ENCODE results near the gene CLIP2.

CLIP2 gene

GRCh38 chr7:74267756-74268565 lies 21.2 kb upstream of the CLIP2 start:
- intact Hi-C loops (cut with DNase I): no loop called here
- DNase-seq: no peak

DNA sequence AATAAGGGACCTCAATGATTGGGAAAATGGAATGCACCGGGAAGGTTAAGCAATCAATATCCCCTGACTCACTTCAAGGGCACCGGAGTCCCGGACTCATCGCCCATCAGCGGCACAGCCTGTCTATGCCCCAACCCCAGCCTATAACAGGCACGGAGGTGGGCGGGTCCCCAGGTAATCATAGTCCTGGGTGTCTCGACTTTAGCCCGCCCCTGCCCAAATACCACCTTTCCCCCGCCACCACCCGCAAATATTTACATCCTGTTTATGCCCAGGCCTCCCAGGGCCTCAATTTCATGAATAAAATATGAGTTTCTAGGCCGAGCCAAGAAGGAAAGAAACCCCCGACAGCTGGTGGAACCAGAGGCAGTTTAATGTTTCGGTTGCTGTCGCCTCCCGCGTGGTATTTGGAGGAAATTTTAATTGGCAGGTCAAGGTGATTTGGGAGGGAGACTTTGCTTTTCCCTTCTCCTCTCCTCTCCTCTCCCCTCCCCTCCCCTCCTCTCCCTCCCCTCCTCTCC lies 19.4 kb upstream of the CLIP2 start:
- peak in 41 of 42 donors; percentile 37 to 89 (median 73) for DNase-seq
- intact Hi-C loops (cut with DNase I): no loop called here

GRCh38 chr7:74271742-74272141 lies 17.5 kb upstream of the CLIP2 start:
- DNase-seq: no peak
- intact Hi-C loops (cut with DNase I): no loop called here

GRCh38 chr7:74272305-74273038 lies 16.7 kb upstream of the CLIP2 start:
- intact Hi-C loops (cut with DNase I): no loop called here
- peak in 38 of 42 donors; percentile 20 to 75 (median 56) for DNase-seq

- intact Hi-C loops (cut with DNase I): no loop called here
- DNase-seq: peak in 7 of 42 donors; percentile 11 to 62 (median 30)
Observed at GRCh38 chr7:74275401-74275881, 13.8 kb upstream of the CLIP2 start.

DNA sequence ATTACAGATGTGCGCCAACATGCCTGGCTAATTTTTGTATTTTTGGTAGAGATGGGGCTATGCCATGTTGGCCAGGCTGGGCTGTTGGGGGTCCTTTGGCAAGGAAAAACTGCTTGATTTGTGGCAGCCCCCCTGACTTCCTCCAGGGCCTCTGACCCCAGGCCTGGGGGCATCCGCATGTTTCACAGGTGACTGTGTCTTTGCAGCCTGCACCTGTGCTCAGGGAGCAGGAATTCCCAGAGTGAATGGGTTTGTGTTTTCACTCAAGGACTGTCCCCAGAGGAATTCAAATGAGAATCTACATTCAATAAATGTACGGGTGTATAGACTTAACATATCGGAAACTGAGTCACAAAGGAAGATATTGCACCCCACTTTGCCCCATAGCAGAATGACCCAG lies 11.6 kb upstream of the CLIP2 start:
- DNase-seq: no peak
- intact Hi-C loops (cut with DNase I): no loop called here

DNA sequence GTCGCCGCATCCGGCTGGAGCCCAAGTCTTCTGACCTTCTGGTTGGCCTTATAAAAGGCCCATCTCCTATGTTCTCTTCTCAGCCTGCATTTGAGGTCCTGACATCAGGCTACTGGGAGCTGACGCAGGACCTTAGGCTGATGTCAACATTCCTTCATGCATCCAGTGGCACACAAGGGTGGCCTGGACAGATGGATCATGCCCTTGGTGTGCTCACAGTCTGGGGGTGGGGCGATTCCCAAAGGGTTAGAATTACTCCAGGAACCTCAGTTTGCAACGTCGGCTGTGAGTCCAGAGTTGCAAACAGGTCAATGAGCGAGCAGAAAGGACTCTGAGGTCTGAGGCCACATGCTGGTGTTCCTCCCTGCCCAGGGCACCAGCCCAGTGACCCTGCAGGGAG lies 8.2 kb upstream of the CLIP2 start:
- DNase-seq: no peak
- intact Hi-C loops (cut with DNase I): no loop called here

GRCh38 chr7:74282748-74283459 lies 6.3 kb upstream of the CLIP2 start:
- intact Hi-C loops (cut with DNase I): no loop called here
- DNase-seq: peak in 9 of 42 donors; percentile 19 to 60 (median 39)

DNA sequence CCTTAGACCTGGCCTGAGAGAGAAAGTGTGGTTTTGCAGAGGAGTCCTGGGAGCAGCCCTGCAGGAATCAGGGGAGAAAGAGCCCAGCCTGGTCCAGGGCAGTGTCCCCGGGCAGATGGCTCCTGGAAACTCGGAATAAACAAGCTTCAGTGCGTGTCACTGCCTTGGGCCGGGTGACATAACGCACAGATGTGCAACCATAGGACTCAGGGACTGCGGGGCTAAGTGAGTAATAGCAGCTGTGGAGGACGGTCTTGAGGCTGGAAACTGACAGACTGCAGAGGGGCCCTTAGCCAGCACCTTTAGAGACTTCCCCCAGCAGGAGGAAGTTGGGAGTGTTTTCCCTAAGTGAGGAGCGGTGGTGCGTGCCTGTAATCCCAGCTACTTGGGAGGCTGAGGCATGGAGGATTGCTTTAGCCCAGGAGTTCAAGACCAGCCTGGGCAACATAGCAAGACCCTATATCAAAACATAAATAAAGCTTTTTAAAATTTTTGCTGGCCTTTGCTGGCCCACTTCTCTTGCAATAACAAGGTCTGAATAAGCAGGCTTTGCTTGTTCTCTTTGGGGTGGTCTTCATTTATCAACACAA lies 5.3 kb upstream of the CLIP2 start:
- DNase-seq: peak in 31 of 42 donors; percentile 18 to 82 (median 60)
- intact Hi-C loops (cut with DNase I): no loop called here

- DNase-seq: no peak
- intact Hi-C loops (cut with DNase I): loop anchor here (5.0 kb wide), 1 partner anchor 87 kb away; no protein-coding TSS in a partner anchor
Observed at GRCh38 chr7:74284781-74285259, 4.4 kb upstream of the CLIP2 start.

- no peak for DNase-seq
- intact Hi-C loops (cut with DNase I): loop anchor here (5.0 kb wide), 1 partner anchor 86 kb away; no protein-coding TSS in a partner anchor
Observed at GRCh38 chr7:74286131-74286530, 3.1 kb upstream of the CLIP2 start.

- intact Hi-C loops (cut with DNase I): loop anchor here (5.0 kb wide), 1 partner anchor 85 kb away; no protein-coding TSS in a partner anchor
- no peak for DNase-seq
Observed at GRCh38 chr7:74287303-74288033, 1.7 kb upstream of the CLIP2 start.

- intact Hi-C loops (cut with DNase I): loop anchor here (5.0 kb wide), 1 partner anchor 84 kb away; no protein-coding TSS in a partner anchor
Observed at GRCh38 chr7:74288034-74288881, 949 bp upstream of the CLIP2 start.

GRCh38 chr7:74289659-74290552 lies 699 bp downstream of the CLIP2 start:
- peak; percentile 53 to 88 (median 72) for DNase-seq
- intact Hi-C loops (cut with DNase I): loop anchor here (5.0 kb wide), 1 partner anchor 82 kb away; no protein-coding TSS in a partner anchor

More at GRCh38 chr7:74288034-74288881, 949 bp upstream of the CLIP2 start:
- DNase-seq: peak in 1 of 42 donors; percentile 51

DNA sequence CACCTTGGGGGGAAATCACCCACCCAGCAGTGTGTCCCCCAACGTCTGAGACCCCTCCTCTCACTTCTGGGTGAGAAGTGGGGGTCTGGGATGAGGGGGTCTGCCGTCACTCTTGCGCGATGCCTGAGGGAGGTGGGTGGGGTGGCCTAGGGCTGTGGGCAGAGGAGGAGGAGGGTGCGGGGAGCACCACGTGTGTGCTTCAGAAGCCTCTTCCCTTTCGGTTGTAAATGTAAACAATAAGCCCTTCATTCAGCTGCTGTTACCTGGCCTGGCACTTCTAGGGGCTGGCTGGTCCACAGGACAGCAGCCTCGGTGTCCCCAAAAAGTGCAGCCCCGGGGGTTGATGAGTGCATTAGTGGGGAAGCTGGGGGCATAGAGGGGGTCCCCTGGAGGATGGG lies 1.3 kb downstream of the CLIP2 start:
- DNase-seq: peak in 7 of 42 donors; percentile 20 to 57 (median 43)
- intact Hi-C loops (cut with DNase I): no loop called here

DNA sequence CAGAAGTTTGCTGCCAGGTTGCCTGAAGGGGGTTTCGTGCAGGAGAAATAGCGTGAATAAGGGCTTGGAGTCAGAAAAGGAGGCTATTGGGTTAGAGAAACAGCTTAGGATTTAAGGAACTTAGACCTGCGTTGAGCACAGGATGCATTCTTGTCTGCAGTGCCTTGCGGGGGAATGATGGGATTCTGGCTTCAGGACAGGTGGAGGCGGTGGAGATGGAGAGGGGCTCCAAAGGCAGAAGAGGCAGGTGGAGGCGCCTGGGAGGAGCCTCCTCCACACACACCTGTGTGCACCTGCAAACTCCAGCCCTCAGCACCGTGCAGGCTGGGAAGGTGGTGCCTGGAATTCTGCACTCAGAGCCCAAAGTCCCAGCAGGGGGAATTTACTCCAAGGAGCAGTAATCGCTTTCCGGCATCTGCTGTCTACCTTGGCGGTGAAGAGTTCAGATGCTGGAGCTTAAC lies 1.8 kb downstream of the CLIP2 start:
- peak in 25 of 42 donors; percentile 12 to 74 (median 48) for DNase-seq
- intact Hi-C loops (cut with DNase I): no loop called here
